GM19467 (cell line): ENCODE results near the gene TUBB4A.

Source experiments
- ATAC-seq: cut with Tn5 transposase; IDR thresholded peaks from one replicate; pipeline ENCODE4 v1.9.1; 2021; ENCODE audit warnings: mild to moderate bottlenecking, moderate library complexity; ENCODE audit not compliant: unreplicated experiment

TUBB4A gene

DNA sequence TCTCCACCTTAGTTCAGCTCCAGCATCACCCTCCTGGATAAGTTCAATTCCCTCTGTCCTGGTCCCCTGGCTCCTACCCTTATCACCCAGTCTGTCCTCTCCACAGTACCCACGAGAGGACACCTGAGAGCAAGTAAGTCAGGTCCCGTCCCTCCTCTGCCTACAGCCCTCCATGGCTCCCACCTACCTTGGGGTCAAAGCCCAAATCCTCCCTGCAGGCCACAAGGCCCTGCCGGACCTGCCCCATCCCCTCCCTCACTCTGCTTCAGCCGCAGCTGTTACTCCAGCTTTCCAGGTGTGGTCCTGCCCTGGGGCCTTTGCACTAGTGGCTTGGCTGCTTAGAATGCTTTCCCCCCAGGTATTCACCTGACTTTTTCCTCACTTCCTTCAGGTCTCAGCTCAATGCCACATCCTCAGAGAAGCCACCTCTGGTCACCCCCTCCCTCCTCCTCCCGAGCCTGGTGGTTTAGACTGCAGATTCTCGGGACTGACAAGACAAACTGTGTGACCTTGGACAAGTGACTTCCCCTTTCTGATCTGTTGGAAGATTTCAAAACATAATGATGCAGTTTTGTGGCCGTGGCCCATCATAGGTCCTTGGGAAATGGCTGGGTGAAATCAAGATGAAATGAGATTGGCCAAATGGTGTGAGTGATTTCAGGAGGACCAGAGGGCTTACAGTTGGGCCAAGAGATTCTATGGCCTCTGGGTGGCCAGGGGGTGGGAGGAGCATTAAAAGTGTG lies 3.6 kb downstream of the TUBB4A start:
- no peak for ATAC-seq

DNA sequence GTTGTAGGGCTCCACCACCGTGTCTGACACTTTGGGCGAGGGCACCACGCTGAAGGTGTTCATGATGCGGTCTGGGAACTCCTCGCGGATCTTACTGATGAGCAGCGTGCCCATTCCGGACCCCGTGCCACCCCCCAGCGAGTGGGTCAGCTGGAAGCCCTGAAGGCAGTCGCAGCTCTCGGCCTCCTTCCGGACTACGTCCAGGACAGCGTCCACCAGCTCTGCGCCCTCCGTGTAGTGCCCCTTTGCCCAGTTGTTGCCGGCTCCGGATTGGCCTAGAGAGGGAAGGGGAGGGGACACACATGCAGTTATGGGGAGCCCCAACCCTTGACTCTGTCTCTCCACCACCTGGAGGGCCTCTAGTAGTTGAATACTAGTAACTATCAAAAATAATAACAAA lies 6.2 kb downstream of the TUBB4A start:
- ATAC-seq, result no peak

DNA sequence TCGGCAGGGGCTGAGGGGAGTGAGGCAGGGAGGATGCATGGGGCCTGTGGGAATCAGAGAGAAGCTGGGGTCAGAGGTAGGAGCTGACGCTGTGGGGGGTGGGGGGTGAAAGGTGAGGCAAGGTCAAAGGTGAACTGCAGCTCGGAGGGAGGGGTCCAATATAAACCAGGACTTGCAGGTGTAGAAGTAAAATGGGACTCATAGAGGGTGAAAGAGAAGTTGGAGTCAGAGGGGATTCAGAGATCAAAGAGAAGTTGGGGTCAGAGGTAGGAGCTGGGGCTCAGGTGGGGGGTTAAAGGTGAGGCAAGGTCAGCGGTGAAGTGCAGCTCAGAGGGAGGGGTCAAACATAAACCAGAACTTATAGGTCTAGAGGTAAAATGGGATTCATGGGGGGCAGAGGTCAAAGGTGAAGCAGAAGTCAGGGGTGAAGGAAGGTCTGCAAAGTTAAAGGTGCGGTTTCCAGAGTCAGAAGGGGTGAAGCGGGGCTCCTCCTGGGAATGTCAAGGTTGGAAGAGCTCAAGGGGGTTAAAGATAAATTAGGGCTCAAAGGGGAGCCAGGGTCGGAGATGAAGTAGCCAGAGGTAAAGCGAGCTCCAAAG lies 7.6 kb downstream of the TUBB4A start:
- no peak for ATAC-seq

DNA sequence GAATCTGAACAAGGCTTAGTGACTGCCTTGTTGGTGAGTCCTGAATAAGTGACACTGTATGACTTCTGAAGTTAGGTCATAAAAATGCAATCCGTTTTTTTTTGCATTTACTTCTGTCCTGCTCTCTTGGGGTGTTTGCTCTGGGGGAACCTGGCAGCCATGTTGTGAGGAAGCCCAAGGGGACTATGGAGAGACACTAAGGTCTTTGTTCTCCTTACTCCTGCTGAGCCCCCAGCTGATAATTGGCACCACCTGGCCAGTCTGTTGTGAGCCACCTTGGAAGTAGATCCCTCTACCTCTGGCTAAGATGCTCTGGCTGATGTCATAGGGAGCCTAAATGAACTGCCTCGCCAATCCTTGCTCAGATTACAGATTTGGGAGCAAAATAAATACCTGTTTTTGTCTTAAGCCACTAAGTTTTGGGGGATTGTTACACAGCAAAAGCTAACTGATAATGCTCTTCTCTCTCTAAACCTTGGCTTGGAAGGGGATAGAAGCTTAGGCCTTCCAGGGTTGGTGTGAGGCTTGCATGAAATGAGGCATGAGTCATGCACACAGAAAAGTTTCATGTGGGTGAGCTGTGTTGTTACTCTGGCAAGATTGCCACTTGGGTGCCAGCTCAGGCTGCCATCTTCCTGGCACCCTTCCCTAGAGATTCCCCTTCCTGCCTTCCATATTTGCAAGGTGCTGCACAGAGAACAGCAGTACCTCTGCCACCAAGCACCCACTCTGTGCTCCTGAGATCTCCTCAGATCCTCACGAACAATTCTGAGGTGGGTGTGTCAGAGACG lies 10.1 kb downstream of the TUBB4A start:
- ATAC-seq, result no peak

DNA sequence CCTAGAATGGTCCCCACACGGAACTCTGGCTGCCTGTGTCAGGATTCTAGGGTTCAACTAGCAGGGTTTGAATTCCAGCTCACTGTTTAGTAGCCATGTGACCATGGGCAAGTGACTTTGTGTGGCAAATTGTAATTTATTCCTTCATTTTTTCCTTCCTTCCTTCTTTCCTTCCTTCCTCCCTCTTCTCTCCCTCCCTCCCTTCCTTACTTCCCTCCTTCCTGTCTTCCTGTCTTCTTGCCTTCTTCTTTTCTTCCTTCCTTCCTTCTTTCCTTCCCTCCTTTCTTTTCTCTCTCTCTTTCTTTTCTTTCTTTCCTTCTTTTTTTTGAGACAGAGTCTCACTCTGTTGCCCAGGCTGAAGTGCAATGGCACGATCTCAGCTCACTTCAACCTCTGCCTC lies 12.0 kb downstream of the TUBB4A start:
- no peak for ATAC-seq

DNA sequence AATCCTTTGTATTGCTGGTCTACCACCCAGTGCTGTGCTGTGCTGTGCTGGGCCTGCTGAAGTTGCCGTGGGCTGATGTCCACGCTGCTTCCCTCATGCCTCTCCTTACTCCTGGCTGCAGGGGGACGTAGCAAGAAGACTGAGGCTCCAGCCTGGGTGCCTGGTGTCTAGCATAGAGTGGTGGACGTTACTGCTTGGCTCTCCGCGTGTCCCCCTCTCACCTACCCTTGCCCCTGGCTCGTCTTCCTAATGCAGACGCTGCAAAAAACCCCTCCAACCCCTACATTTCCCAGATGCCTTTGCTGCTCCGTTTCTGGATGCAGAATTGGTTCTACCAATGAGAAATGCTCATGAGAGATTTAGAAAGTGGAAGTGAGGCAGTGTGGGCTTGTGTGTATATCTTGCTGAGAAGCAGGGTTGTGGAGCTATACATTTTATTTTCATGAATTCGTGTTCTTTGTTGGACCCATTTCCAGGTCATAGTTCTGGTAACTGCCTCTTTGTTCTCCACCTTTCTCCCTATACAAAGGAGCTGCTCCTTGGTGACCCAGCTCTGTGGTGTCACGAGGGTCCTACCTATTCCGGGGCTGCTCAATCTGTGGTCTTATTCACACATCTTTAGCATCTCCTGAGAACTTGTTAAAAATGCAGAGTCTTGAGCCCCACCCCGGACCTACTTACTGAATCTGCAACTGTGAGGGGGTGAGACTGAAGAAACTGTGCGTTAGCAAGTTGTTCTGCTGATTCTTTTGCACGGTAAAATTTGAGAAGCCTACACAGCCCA lies 12.6 kb downstream of the TUBB4A start:
- no peak for ATAC-seq

DNA sequence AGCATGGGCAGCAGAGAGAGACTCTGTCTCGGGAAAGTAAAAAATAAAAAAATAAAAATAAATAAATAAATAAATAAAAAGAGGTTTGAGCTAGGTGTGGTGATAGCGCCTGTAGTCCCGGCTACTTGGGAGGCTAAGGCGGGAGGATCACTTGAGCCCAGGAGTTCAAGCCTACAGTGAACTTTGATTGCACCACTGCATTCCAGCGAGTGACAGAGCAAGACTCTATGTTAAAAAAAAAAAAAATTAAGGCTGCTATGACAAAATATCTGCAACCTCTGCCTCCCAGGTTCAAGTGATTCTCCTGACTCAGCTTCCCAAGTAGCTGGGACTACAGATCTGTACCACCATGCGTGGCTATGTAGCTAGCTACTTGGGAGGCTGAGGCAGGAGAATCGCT lies 17.3 kb downstream of the TUBB4A start:
- no peak for ATAC-seq

DNA sequence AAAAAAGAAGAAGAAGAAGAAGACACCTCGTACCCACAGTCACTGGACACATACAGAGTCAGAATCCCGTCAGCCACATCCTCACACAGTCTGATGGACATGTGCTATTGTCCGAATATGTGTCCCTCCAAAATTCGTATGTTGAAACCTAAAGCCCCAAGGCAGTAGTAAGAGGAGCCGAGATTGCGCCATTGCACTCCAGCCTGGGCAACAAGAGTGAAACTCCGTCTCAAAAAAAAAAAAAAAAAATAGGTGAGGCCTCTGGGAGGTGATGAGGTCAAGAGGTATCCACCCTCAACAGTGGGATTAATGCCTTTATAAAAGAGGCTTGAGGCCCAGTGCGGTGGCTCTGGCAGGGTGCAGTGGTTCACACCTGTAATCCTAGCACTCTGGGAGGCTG lies 17.9 kb downstream of the TUBB4A start:
- no peak for ATAC-seq

DNA sequence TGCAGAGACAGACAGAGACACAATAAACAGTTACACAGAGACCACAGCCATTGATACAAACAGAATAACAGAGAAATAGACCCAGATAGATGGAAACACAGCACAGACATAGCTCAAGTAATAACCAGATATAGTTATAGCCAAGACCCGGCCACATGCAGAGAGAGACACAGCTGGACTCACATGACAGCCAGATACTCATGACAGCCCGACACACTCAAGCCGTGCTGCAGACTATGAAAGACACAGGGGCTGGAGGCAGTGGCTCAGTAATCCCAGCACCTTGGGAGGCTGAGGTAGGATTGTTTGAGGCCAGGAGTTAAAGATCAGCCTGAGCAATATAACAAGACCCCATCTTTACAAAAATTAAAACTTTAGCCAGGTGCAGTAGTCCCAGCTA lies 18.9 kb downstream of the TUBB4A start:
- no peak for ATAC-seq

DNA sequence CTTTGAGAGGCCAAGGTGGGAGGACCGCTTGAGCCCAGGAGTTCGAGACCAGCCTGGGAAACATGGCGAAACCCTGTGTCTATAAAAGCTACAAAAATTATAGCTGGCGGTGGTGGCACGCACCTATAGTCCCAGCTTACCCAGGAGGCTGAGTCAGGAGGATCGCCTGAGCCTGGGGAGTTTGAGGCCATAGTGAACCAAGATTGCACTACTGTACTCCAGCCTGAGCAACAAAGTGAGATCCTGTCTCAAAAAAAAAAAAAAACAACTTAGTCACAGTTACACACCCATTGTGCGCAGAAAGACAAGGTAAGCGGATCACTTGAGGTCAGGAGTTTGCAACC lies 19.8 kb downstream of the TUBB4A start:
- no peak for ATAC-seq

DNA sequence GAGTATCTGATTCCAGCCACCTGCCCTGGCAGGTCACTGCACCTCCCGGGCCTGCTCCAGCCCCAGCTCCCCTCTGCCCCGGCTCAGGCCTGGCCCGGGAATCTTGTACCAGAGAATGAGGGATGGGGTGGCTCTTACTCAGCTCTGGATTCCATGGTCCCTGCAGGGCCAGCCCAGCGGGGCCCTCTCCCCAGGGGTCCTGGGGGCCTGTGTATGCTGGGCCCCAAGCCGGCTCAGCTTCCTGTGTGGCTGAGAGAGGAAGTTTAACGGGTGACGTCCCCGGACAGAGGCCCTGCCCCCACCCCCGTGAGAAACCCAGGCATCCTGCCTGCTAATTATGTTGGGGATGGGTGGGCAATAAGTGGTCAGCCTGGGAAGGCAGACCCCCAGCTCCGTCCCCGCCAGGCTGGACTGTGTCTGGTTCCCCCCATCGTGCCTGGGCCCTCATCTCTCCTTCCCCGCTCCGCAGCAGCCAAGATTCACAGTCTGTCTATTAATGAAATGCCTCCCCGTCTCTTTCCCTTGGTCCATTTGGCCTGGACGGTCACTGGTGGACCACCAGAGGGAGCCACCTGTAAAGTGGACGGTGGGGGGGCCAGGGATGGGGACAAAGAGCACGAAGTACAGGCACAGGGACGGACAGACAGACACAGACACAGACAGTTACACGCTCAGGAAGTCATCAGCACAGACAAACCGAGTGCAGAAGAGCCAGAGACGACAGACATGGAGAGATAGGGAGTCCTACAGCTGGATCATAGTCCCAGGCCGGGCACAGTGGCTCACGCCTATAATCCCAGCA lies 20.4 kb downstream of the TUBB4A start, which contains the start of gene DENND1C:
TSS of gene DENND1C (minus strand) at position 247 of the 802 bp plus-strand sequence. CDS start at position 155, 92 bp downstream.
- no peak for ATAC-seq

DNA sequence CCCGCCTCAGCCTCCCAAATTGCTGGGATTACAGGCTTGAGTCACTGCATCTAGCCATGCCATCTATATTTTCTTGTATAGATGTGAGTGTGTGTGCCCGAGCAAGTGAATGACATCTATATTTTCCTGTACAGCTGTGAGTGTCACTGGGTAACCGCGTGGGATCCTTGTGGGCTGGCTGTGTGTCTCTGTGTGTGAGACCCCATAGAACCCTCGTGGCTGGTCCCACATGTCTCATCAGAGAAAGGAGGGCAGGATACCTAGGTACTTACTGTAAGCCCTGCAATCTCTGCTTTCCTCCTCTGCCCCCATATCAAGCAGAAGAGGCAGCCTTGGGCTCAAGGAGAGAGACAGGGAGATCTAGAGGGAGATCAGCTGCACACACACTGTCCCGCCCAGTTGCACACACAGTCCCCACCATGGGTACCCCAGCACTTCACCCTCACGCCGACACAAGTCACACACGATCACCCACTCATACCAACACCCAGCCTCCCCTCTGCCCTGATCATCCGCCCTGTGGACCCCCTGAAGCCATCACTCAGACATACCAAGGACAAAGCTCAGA lies 21.2 kb downstream of the TUBB4A start:
- no peak for ATAC-seq

DNA sequence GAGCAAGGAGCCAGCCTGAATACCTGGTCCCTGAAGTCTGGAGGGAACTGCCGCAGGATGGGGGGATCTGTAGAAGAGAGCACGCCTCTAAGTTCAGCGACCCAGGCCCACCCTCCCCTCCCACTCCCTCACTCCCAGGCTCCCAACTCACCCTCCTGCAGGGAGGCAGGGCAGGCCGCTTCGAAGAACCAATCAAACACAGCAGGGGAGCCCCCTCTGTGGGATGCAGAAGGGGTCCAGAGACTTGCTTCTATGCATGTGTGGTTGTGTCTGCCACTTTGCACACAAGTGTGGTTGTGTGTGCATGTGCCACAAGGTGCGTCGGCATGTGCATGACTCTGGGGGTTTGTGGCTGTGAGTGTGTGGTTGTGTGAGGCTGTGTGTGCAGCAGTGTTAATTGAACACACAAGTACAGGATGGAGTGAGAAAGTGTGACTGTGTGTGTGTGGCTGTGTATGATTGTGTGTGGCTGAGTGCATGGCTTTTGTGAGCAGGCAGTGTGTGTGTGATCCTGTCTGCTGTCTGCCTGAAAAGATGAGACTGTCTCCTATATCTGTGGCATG lies 22.2 kb downstream of the TUBB4A start:
- ATAC-seq, result no peak

DNA sequence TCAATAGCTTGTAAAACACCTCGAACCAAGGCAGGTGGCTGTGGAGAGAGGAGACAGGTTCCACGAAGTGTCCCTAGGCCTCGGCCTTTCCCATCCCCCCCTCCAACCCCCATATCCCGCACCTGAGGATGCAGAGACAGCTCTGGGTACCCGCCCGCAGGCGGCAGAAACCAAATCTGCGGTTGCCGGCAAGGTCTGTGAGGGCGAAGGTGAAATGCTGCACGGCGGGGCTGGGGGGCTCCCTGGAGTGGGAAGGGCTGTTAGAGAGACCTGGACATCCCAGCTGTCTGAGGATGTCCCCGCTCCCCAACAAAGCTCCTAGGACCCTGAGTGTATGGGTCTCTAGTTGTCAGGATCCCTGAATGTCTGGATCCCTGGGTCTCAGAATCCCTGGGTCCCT lies 23.3 kb downstream of the TUBB4A start:
- no peak for ATAC-seq

DNA sequence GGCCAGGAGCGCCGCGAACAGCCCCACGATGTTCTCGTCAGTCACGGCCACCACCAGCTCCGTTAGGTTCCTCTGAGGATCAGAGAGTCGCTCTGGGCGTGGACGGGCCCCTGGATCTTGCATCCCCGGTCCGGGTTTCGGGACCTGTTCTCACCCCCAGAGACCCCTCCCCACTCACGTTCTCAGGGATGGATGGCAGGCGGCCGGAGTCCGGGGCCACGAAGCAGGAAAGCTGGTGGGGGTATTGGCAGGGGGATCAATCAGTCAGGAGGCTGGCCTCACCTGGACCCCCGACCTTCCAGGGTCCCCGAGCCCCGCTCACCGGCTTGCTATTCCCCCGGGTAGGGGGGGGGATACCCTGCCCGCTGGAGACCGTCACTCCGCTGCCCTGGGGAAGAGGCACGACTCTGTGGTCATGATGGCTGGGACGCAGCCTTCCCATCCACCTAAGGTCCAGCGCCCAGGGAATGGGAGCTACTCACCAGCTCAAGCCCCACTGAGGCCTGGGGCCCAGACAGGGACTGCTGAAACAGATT lies 25.1 kb downstream of the TUBB4A start:
- no peak for ATAC-seq

DNA sequence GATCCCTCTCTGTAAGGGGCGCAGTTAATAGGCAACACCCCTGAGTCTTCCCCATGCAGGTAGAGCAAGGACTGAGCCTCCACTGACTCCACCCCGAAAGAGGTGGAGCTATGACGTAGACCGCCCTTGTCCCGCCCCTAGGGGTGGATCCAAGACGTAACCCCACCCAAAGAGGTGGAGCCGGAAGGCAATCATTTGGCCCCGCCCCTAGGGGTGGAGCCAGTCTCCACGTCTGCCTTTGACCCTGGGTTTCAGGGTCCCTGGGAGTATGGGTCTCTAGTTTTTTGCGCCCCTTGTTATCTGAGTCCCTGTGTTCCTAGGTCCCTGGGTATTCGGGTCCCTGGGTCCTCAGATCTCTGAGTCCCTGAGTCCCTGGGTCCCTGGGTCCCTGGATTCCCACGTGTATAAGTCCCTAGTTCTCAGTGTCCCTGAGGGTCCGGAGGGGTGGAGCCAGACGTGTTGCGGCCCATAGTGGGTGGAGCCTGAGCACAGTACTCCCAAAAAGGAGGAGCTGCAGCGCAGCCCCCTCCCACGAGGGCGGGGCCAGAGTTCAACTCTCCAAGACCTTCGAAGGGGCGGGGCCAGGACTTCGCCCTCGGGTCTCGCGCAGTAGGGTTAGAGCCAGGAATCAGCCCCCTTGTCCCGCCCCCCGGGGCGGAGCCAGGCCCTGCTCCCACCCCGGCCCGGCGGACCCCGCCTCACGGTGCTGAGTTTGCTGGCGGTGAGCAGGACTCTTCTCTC lies 25.8 kb downstream of the TUBB4A start:
- no peak for ATAC-seq

DNA sequence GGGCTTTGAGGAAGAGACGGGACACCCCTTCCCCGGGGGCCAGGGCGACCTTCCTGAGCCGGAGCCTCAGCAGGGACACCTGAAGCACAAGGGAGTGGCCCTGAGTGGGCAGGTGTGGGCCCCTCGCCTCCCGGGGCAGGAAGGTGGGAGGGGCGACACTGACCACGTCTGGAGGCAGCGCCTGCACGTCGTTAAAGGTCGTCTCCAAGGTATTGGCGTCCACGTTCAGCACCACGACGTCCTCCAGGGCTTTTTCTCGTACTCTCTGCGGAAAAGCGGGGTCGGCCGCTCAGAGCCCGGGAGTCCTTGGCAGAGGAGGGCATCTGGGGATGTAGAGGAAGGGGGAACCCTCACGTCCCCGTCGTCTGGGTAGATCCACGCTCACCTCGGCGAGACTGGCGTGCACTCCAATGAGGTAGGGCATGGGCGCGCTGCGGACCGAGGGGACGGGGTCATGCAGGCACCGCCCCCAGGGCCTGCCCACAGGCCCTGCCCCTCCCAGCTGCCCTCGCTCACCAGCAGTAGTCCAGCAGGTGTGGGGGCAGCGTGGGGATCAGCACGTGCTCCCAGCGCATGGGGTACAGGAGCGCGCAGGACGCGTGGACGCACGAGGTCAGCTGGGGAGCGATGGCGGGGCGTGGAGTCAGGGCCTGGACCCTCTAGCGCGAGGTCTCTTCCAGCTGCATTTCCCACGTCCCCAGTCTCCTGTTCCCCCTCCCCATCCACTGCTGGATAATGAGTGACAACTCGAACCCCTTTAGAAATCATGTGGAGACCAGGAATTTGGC lies 26.6 kb downstream of the TUBB4A start:
- no peak for ATAC-seq

DNA sequence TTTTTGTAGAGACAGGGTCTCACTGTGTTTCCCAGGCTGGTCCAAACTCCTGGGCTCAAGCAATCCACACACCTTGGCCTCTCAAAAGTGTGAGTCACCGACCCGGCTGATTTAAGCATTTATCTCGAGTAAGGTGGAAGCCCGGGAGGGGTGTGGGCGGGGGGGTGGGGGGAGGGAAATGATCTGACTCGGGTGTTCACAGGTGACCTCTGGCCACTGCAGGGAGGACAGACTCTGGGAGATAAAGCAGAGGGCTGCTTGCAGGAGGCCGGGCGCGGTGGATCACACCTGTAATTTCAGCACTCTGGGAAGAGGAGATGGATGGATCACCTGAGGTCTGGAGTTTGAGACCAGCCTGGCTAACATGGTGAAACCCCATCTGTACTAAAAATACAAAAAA lies 28.5 kb downstream of the TUBB4A start:
- no peak for ATAC-seq
